Amygdala (tissue), 56 donors: ENCODE results near the gene PSAPL1.

ENCODE experiments used
- DNase-seq, 56 donors: peaks; one replicate each; lab custom pipeline; 2025; lab: John Stamatoyannopoulos, UW

Gene PSAPL1

GRCh38 chr4:7421356-7422150 lies 13.2 kb downstream of the PSAPL1 start:
- DNase-seq = no peak

GRCh38 chr4:7420661-7421040 lies 14.1 kb downstream of the PSAPL1 start:
- DNase-seq = no peak

GRCh38 chr4:7419961-7420660 lies 14.6 kb downstream of the PSAPL1 start:
- DNase-seq = no peak

- DNase-seq = no peak
Observed at GRCh38 chr4:7418131-7418943, 16.4 kb downstream of the PSAPL1 start.

- no peak for DNase-seq
Observed at GRCh38 chr4:7417639-7418038, 17.1 kb downstream of the PSAPL1 start.

- DNase-seq = no peak
Observed at GRCh38 chr4:7416745-7417432, 17.8 kb downstream of the PSAPL1 start.

GRCh38 chr4:7415927-7416686 lies 18.6 kb downstream of the PSAPL1 start:
- DNase-seq = no peak

- no peak for DNase-seq
Observed at GRCh38 chr4:7414736-7415510, 19.8 kb downstream of the PSAPL1 start.

GRCh38 chr4:7414046-7414445 lies 20.7 kb downstream of the PSAPL1 start:
- DNase-seq = no peak

- DNase-seq = no peak
Observed at GRCh38 chr4:7412554-7412912, 22.2 kb downstream of the PSAPL1 start.

- no peak for DNase-seq
Observed at GRCh38 chr4:7411896-7412553, 22.7 kb downstream of the PSAPL1 start.

- no peak for DNase-seq
Observed at GRCh38 chr4:7411491-7411890, 23.2 kb downstream of the PSAPL1 start.

GRCh38 chr4:7410446-7410845 lies 24.3 kb downstream of the PSAPL1 start:
- DNase-seq = no peak

GRCh38 chr4:7408166-7408565 lies 26.6 kb downstream of the PSAPL1 start:
- DNase-seq = no peak

- no peak for DNase-seq
Observed at GRCh38 chr4:7403001-7403400, 31.7 kb downstream of the PSAPL1 start.

GRCh38 chr4:7402526-7402925 lies 32.2 kb downstream of the PSAPL1 start:
- DNase-seq = no peak

- DNase-seq = no peak
Observed at GRCh38 chr4:7400671-7401298, 33.9 kb downstream of the PSAPL1 start.
